IMR-90 (cell line): Measurements from ENCODE around the gene DAND5. TPM values are rescaled to one million over a fixed set of nuclear protein-coding genes. Genes with fewer than 3 reads are reported as not detected.

Experiments used
- ATAC-seq: fragments of 200-7000 bp; cut with Tn5 transposase; 2 replicates; pipeline ENCODE4 v1.9.1; 2020; ENCODE audit warnings: low read depth, mild to moderate bottlenecking, moderate library complexity
- BruUV-seq: library from RNA; stranded (reverse); fragments of 400-500 nt; replicated peaks from 2 replicates; lab custom pipeline; 2021; lab: Mats Ljungman, UMichigan
- CTCF ChIA-PET: fragments of 300-600 bp; formaldehyde crosslinking; extraction: SDS; loops from one replicate; lab custom pipeline; 2021; ENCODE audit warnings: antibody characterized with exemption; lab: Yijun Ruan, JAX
- POLR2A ChIA-PET: fragments of 300-600 bp; sonication (Branson Sonifier 250); formaldehyde crosslinking; loops from one replicate; lab custom pipeline; 2022; ENCODE audit warnings: antibody characterized with exemption; ENCODE audit not compliant: unreplicated experiment; lab: Charles Lee
- DNase-seq: peaks from one replicate; pipeline ENCODE4 v3.0.0; 2013
- H2AFZ ChIP-seq: replicated peaks from 2 replicates; pipeline ENCODE3; 2013; ENCODE audit warnings: low read length, mild to moderate bottlenecking; ENCODE audit not compliant: poor library complexity
- H2AK5ac ChIP-seq: 2 replicates; pipeline ENCODE4 v1.6.1; 2013; ENCODE audit warnings: low read depth, low read length, inconsistent platforms
- H2AK9ac ChIP-seq: replicated peaks from 2 replicates; pipeline ENCODE3; 2013; ENCODE audit warnings: mild to moderate bottlenecking, low read depth, low read length, moderate library complexity; ENCODE audit not compliant: poor library complexity
- H2BK120ac ChIP-seq: 2 replicates; pipeline ENCODE4 v1.6.1; 2013; ENCODE audit warnings: low read depth, low read length, inconsistent platforms
- H2BK15ac ChIP-seq: 3 replicates; pipeline ENCODE4 v1.6.1; 2013; ENCODE audit warnings: low read depth, low read length, inconsistent platforms
- H2BK20ac ChIP-seq: 2 replicates; pipeline ENCODE4 v1.6.1; 2013; ENCODE audit warnings: low read depth, mild to moderate bottlenecking, inconsistent platforms, low read length, moderate library complexity
- H2BK5ac ChIP-seq: 2 replicates; pipeline ENCODE4 v1.6.1; 2013; ENCODE audit warnings: mild to moderate bottlenecking, low read depth, low read length, inconsistent platforms; ENCODE audit not compliant: poor library complexity, severe bottlenecking
- H3K14ac ChIP-seq: replicated peaks from 2 replicates; pipeline ENCODE4 v1.6.1; 2013; ENCODE audit warnings: low read depth, low read length, inconsistent platforms
- H3K18ac ChIP-seq: 2 replicates; pipeline ENCODE4 v1.6.1; 2013; ENCODE audit warnings: low read depth, low read length, control low read depth
- H3K23ac ChIP-seq: 2 replicates; pipeline ENCODE4 v1.6.1; 2013; ENCODE audit warnings: low read depth, low read length, inconsistent platforms
- H3K27ac ChIP-seq: 2 replicates; pipeline ENCODE4 v1.5.1; 2013; ENCODE audit warnings: mild to moderate bottlenecking, control low read depth, low read length; ENCODE audit not compliant: insufficient read depth
- H3K27me3 ChIP-seq: 2 replicates; pipeline ENCODE4 v1.6.1; 2013; ENCODE audit warnings: low read length; ENCODE audit not compliant: control insufficient read depth, insufficient read depth
- H3K36me3 ChIP-seq: 2 replicates; pipeline ENCODE4 v1.6.1; 2013; ENCODE audit warnings: low read length, mixed read lengths; ENCODE audit not compliant: control insufficient read depth, insufficient read depth
- H3K4ac ChIP-seq: 2 replicates; pipeline ENCODE4 v1.6.1; 2013; ENCODE audit warnings: low read depth, low read length, inconsistent platforms
- H3K4me1 ChIP-seq: 2 replicates; pipeline ENCODE4 v1.6.1; 2013; ENCODE audit warnings: low read length, mixed read lengths; ENCODE audit not compliant: control insufficient read depth, insufficient read depth
- H3K4me2 ChIP-seq: 2 replicates; pipeline ENCODE4 v1.6.1; 2013; ENCODE audit warnings: low read depth, mild to moderate bottlenecking, control low read depth, low read length, moderate library complexity
- H3K4me3 ChIP-seq: 2 replicates; pipeline ENCODE4 v1.5.1; 2013; ENCODE audit warnings: low read depth, mild to moderate bottlenecking, control low read depth, low read length, moderate library complexity; ENCODE audit not compliant: insufficient read depth
- H3K56ac ChIP-seq: 2 replicates; pipeline ENCODE4 v1.6.1; 2013; ENCODE audit warnings: low read length, inconsistent platforms; ENCODE audit not compliant: insufficient read depth; ENCODE audit errors: extremely low read depth
- H3K79me1 ChIP-seq, 2 experiments: 2 replicates each; pipeline ENCODE4 v1.6.1; 2013; ENCODE audit warnings: low read length in 2 of 2, inconsistent platforms in 1 of 2, low read depth in 1 of 2
- H3K9ac ChIP-seq: 2 replicates; pipeline ENCODE4 v1.6.1; 2013; ENCODE audit warnings: low read depth, low read length, control low read depth
- H3K9me1 ChIP-seq: 2 replicates; pipeline ENCODE4 v1.6.1; 2013; ENCODE audit warnings: low read length, inconsistent platforms; ENCODE audit not compliant: insufficient read depth
- H3K9me3 ChIP-seq: 2 replicates; pipeline ENCODE4 v1.6.1; 2013; ENCODE audit warnings: low read length; ENCODE audit not compliant: control insufficient read depth, insufficient read depth
- H4K20me1 ChIP-seq: 2 replicates; pipeline ENCODE4 v1.6.1; 2013; ENCODE audit warnings: low read length, inconsistent platforms; ENCODE audit not compliant: insufficient read depth
- H4K5ac ChIP-seq: 2 replicates; pipeline ENCODE4 v1.6.1; 2013; ENCODE audit warnings: mild to moderate bottlenecking, low read depth, low read length, control low read depth
- H4K8ac ChIP-seq, 2 experiments: 2 replicates each; pipeline ENCODE4 v1.6.1; 2013; ENCODE audit warnings: low read depth in 2 of 2, low read length in 2 of 2, control low read depth in 1 of 2, inconsistent platforms in 1 of 2
- H4K91ac ChIP-seq: 2 replicates; pipeline ENCODE4 v1.6.1; 2013; ENCODE audit warnings: low read depth, low read length, inconsistent platforms; ENCODE audit not compliant: insufficient read depth
- CEBPB ChIP-seq: IDR thresholded peaks from 2 replicates; pipeline ENCODE4 v1.6.1; 2012; ENCODE audit warnings: low read depth, low read length, improper control_type of control experiment
- CHD1 ChIP-seq: IDR thresholded peaks from 2 replicates; pipeline ENCODE4 v1.6.1; 2012; ENCODE audit warnings: low read depth, low read length, improper control_type of control experiment
- ELK1 ChIP-seq: fragments of 150-350 bp; IDR thresholded peaks from 2 replicates; pipeline ENCODE4 v1.6.1; 2016; ENCODE audit warnings: low read depth, mild to moderate bottlenecking, low read length, moderate library complexity, borderline replicate concordance
- FOS ChIP-seq: fragments of 150-350 bp; IDR thresholded peaks from 2 replicates; pipeline ENCODE4 v1.6.1; 2016; ENCODE audit warnings: low read depth, low read length
- MAFK ChIP-seq: IDR thresholded peaks from 2 replicates; pipeline ENCODE4 v1.6.1; 2012; ENCODE audit warnings: low read depth, low read length, improper control_type of control experiment
- MAZ ChIP-seq: IDR thresholded peaks from 2 replicates; pipeline ENCODE4 v1.6.1; 2012; ENCODE audit warnings: low read depth, mild to moderate bottlenecking, low read length, improper control_type of control experiment, moderate library complexity, borderline replicate concordance
- MXI1 ChIP-seq: IDR thresholded peaks from 2 replicates; pipeline ENCODE4 v1.6.1; 2012; ENCODE audit warnings: low read depth, mild to moderate bottlenecking, low read length, moderate library complexity, borderline replicate concordance
- NFE2L2 ChIP-seq: fragments of 150-350 bp; IDR thresholded peaks from 2 replicates; pipeline ENCODE4 v1.6.1; 2016; ENCODE audit warnings: low read depth, mild to moderate bottlenecking, low read length
- POLR2A ChIP-seq: IDR thresholded peaks from 2 replicates; pipeline ENCODE4 v1.6.1; 2012; ENCODE audit warnings: mild to moderate bottlenecking, low read depth, low read length
- RAD21 ChIP-seq: IDR thresholded peaks from 2 replicates; pipeline ENCODE4 v1.6.1; 2012; ENCODE audit warnings: low read length, improper control_type of control experiment
- RCOR1 ChIP-seq: IDR thresholded peaks from 2 replicates; pipeline ENCODE4 v1.6.1; 2012; ENCODE audit warnings: mild to moderate bottlenecking, low read length, improper control_type of control experiment; ENCODE audit not compliant: insufficient replicate concordance
- SMC3 ChIP-seq: fragments of 150-350 bp; IDR thresholded peaks from 2 replicates; pipeline ENCODE4 v1.6.1; 2016; ENCODE audit warnings: low read depth, mild to moderate bottlenecking, antibody characterized with exemption, low read length, moderate library complexity
- USF2 ChIP-seq: fragments of 150-350 bp; IDR thresholded peaks from 2 replicates; pipeline ENCODE4 v1.6.1; 2017; ENCODE audit warnings: mild to moderate bottlenecking, antibody characterized with exemption, low read length, low read depth
- WGBS, 2 experiments: methylation state at CpG; one replicate each; pipeline versions ENCODE4 v1.1.5 to v1.1.7; 2013; ENCODE audit warnings: missing lambda C conversion rate in 2 of 2; ENCODE audit not compliant: insufficient read length in 1 of 2; ENCODE audit errors: extremely low coverage in 2 of 2; 5-methylcytosine and 5-hydroxymethylcytosine counted together
- dilution Hi-C: fragments of 300-500 bp; cut with HindIII; formaldehyde crosslinking; loops from one replicate; pipeline ENCODE4 v1.14.3; 2018; ENCODE audit warnings: low sequenced_read_pairs; ENCODE audit not compliant: unreplicated experiment
- in situ Hi-C: fragments of 300-500 bp; cut with MboI; formaldehyde crosslinking; loops from 3 replicates; pipeline ENCODE4 v1.14.3; 2019; ENCODE audit warnings: low sequenced_read_pairs, inconsistent platforms, mixed read lengths
- intact Hi-C: fragments of 100-400 bp; cut with micrococcal nuclease; formaldehyde crosslinking; loops from 2 replicates; pipeline ENCODE4 v1.10.0; 2022
- polyA plus RNA-seq, 3 experiments: library from polyadenylated mRNA; depleted of rRNA; stranded (reverse); fragments of >200 nt; gene quantifications; 2 replicates each; pipeline ENCODE4 v1.2.3, GENCODE V29; 2012; ENCODE audit warnings: low replicate concordance in 1 of 3
- total RNA-seq: library from RNA; depleted of rRNA; stranded (reverse); fragments of >200 nt; gene quantifications from 2 replicates; pipeline ENCODE4 v1.2.3, GENCODE V29; 2012

Gene DAND5
- total and polyA plus RNA-seq, 2 of the 4 experiments (the other 2 are of a cell fraction): 0.03 TPM; not detected in 1

DNA sequence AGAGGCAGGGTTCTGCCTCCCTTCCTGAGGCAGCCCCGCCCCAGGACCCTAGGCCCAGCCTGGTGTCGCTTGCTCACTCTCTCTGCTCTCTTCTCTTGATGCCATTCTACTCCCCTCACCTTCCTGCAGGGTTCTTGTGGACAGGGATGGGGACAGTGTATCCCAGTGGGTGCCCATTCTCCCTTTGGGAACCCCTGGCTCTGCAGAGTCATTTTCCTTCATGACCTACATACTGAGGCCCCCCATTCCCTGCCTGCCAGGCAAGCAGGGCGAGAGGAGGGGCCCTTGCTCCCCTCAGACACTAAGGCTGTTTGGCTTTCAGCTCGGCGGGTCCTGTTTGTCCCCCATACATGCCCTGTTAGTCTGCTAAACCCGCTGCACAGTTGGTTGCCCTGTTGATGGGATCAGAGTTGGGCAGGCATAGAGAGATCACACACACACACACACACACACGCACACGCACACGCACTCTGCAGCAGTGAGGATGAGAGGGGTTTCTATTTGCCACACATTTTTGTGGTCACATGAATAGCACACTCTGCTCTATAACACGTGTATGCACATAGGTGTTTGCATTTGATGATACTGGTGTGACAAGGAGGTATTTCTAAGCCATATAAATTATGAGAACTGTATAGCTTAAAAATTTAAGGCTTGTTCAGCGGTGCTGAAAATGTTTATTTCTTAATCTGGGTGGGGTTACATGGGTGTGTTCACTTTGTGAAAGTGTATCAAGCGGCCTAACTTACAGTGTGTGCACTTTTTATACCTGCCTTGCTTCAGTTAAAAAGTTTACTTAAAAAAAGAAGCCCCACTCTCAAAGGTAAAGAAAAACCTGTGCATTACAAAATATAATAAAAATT lies 46.2 kb downstream of the DAND5 start (continued):
- TF ChIP-seq MXI1 (no peak), RCOR1 (no peak)

- dilution Hi-C loops: no loop called here
- Histone ChIP-seq H3K23ac (no peak overlapping the region), H2BK5ac (no peak overlapping the region), H3K4me2 (no peak overlapping the region; the same call in 1 of the 2 replicates), H3K36me3 (no peaks in the 10 kb centered on the region), H2AFZ (no peak overlapping the region), H3K9ac (no peak overlapping the region), H4K8ac (no peak overlapping the region), H3K27ac (no peak overlapping the region), H2BK120ac (no peak overlapping the region), H4K5ac (no peak overlapping the region), H2AK9ac (no peak overlapping the region), H3K9me3 (no peaks in the 10 kb centered on the region), H3K56ac (no peak overlapping the region), H3K9me1 (peaks cover 11% of the 10 kb centered on the region; the same call in 1 of the 2 replicates), H2BK20ac (no peak overlapping the region), H3K27me3 (no peaks in the 10 kb centered on the region), H3K4ac (no peak overlapping the region), H3K14ac (no peak overlapping the region), H3K4me1 (peaks cover 41% of the 10 kb centered on the region), H3K18ac (no peak overlapping the region), H3K79me1 (peaks cover 33 to 83% of the 10 kb centered on the region in 2 experiments), H4K91ac (no peak overlapping the region), H4K20me1 (peaks cover 9% of the 10 kb centered on the region; the same call in 1 of the 2 replicates), H2AK5ac (no peak overlapping the region), H3K4me3 (no peak overlapping the region), H2BK15ac (no peak overlapping the region)
- no peak for ATAC-seq
- WGBS, 2 experiments: 81% methylated on average over 2 of the region's 7 CpGs; no CpG with 5 or more reads in 1 of the 2 experiments
- intact Hi-C loops: no loop called here
- POLR2A ChIA-PET: no interaction called here
- CTCF ChIA-PET: no interaction called here
- in situ Hi-C loops: no loop called here
- no peak for TF ChIP-seq FOS
- no peak for TF ChIP-seq SMC3
- TF ChIP-seq RCOR1: no peak
- no peak for TF ChIP-seq CHD1
- TF ChIP-seq NFE2L2: no peak
- TF ChIP-seq MXI1: no peak
- no peak for TF ChIP-seq USF2
- no peak for TF ChIP-seq MAZ
- no peak for TF ChIP-seq MAFK
- TF ChIP-seq CEBPB: no peak
- no peak for TF ChIP-seq POLR2A
- TF ChIP-seq RAD21: no peak
- no peak for TF ChIP-seq ELK1
- no peak for DNase-seq
- BruUV-seq: no TSS peak
Observed at GRCh38 chr19:13016245-13016627, 46.9 kb downstream of the DAND5 start.
